ENCODE results near the gene SDHAF3. TPM values are rescaled to one million over a fixed set of nuclear protein-coding genes. Genes with fewer than 3 reads are reported as not detected.

SDHAF3 gene
- polyA plus RNA-seq, 3 donors: 2.9 to 23.3 (median 23.2) TPM

GRCh38 chr7:97104719-97105238, 12.7 kb upstream of the SDHAF3 start:
- Histone ChIP-seq H2AFZ (ENCODE audit: insufficient read depth, low read depth, low read length, poor library complexity, severe bottlenecking) (peak overlapping the region; percentile 65), H3K4me2 (replicated peaks; ENCODE audit: extremely low read depth, low read length, poor library complexity, severe bottlenecking) (no peak overlapping the region)

GRCh38 chr7:97107192-97107800, 10.2 kb upstream of the SDHAF3 start:
- TF ChIP-seq CTCF (IDR thresholded peaks at IDR 0.05): no peak
- Histone ChIP-seq H3K4me1 (ENCODE audit: control insufficient read depth in 1 of 2, insufficient read depth in 2 of 2, low read length in 2 of 2) (peaks cover 0 to 3% of the 10 kb centered on the region in 2 donors), H3K9ac (ENCODE audit: insufficient read depth, low read length, poor library complexity, severe bottlenecking) (no peak overlapping the region), H3K36me3 (replicated peaks in 1 of 2; ENCODE audit: control insufficient read depth in 1 of 2, insufficient read depth in 2 of 2, low read length in 2 of 2) (no peaks in the 10 kb centered on the region), H3K27ac (ENCODE audit: low read depth in 1 of 2, low read length in 2 of 2) (peak overlapping the region in 1 of 2 donors; percentile 39), H3K4me3 (replicated peaks in 1 of 3; ENCODE audit: low read depth in 2 of 3, low read length in 3 of 3) (peak overlapping the region in 1 of 3 experiments; percentile 12), H2AFZ (ENCODE audit: insufficient read depth, low read depth, low read length, poor library complexity, severe bottlenecking) (no peak overlapping the region), H3K9me3 (replicated peaks in 1 of 2; ENCODE audit: control insufficient read depth in 1 of 2, insufficient read depth in 1 of 2, low read length in 2 of 2) (peaks cover 11 to 22% of the 10 kb centered on the region in 2 donors), H3K27me3 (ENCODE audit: control insufficient read depth in 2 of 2, insufficient read depth in 2 of 2, low read length in 2 of 2) (no peaks in the 10 kb centered on the region), H3K4me2 (replicated peaks; ENCODE audit: extremely low read depth, low read length, poor library complexity, severe bottlenecking) (no peak overlapping the region), H3K79me2 (ENCODE audit: insufficient read depth, low read length) (no peaks in the 10 kb centered on the region), H4K20me1 (ENCODE audit: insufficient read depth, low read length) (no peaks in the 10 kb centered on the region)
- Mint-ChIP-seq H3K36me3 (peaks cover 0 to 2% of the 10 kb centered on the region in 2 donors), H3K9me3 (peaks cover 13 to 31% (median 22%) of the 10 kb centered on the region in 7 donors), H3K4me1 (no peaks in the 10 kb centered on the region), H3K4me3 (no peak overlapping the region), H3K27ac (peak overlapping the region in 4 of 7 donors; percentile 11 to 57 (median 40)), H3K27me3 (ENCODE audit: low read depth in 3 of 3) (peaks cover 0 to 2% (median 0%) of the 10 kb centered on the region in 3 donors)
- WGBS (ENCODE audit: insufficient coverage): no CpG with 5 or more reads among the region's 2 CpGs
- intact Hi-C loops (cut with micrococcal nuclease): loop anchor here in 1 of 2 donors (5.0 kb wide), 1 partner anchor 70 kb away; no protein-coding TSS in a partner anchor
- DNase-seq: peak in 2 of 3 donors; percentile 13 to 27

More at GRCh38 chr7:97104719-97105238, 12.7 kb upstream of the SDHAF3 start:
- H3K36me3 Mint-ChIP-seq: peaks cover 0 to 2% of the 10 kb centered on the region in 2 donors
- Histone ChIP-seq H3K4me1 (ENCODE audit: control insufficient read depth in 1 of 2, insufficient read depth in 2 of 2, low read length in 2 of 2) (peaks cover 0 to 3% of the 10 kb centered on the region in 2 donors), H3K9ac (ENCODE audit: insufficient read depth, low read length, poor library complexity, severe bottlenecking) (no peak overlapping the region), H3K27me3 (ENCODE audit: control insufficient read depth in 2 of 2, insufficient read depth in 2 of 2, low read length in 2 of 2) (no peaks in the 10 kb centered on the region), H3K27ac (ENCODE audit: low read depth in 1 of 2, low read length in 2 of 2) (no peak overlapping the region), H3K9me3 (replicated peaks in 1 of 2; ENCODE audit: control insufficient read depth in 1 of 2, insufficient read depth in 1 of 2, low read length in 2 of 2) (peaks cover 7 to 22% of the 10 kb centered on the region in 2 donors), H3K36me3 (replicated peaks in 1 of 2; ENCODE audit: control insufficient read depth in 1 of 2, insufficient read depth in 2 of 2, low read length in 2 of 2) (no peaks in the 10 kb centered on the region), H4K20me1 (ENCODE audit: insufficient read depth, low read length) (no peaks in the 10 kb centered on the region), H3K4me3 (replicated peaks in 1 of 3; ENCODE audit: low read depth in 2 of 3, low read length in 3 of 3) (no peak overlapping the region), H3K79me2 (ENCODE audit: insufficient read depth, low read length) (no peaks in the 10 kb centered on the region)
- intact Hi-C loops (cut with micrococcal nuclease): loop anchor here (2.0 to 5.0 kb wide), 4 partner anchors 73 to 733 kb away; no protein-coding TSS in a partner anchor
- WGBS (ENCODE audit: insufficient coverage): 13% methylated on average over 6 of the region's 8 CpGs
- no peak overlapping the region for H3K27ac Mint-ChIP-seq
- peak; percentile 58 to 68 (median 64) for DNase-seq
- no peaks in the 10 kb centered on the region for H3K4me1 Mint-ChIP-seq
- H3K27me3 Mint-ChIP-seq (ENCODE audit: low read depth in 3 of 3): peaks cover 0 to 5% (median 1%) of the 10 kb centered on the region in 3 donors
- TF ChIP-seq CTCF (IDR thresholded peaks at IDR 0.05): peak; percentile 90
- H3K4me3 Mint-ChIP-seq: no peak overlapping the region
- H3K9me3 Mint-ChIP-seq: peaks cover 9 to 18% (median 13%) of the 10 kb centered on the region in 7 donors
